SK-N-SH treated with all-trans-retinoic acid at 6 μM for 48 hours (cell line): ENCODE results near the gene OR2A12.

Experiments used
- CSDC2 ChIP-seq: fragments of 250-450 bp; sonication (Bioruptor Pico); IDR thresholded peaks from 2 replicates; pipeline ENCODE4 v1.5.0; 2020; ENCODE audit warnings: mild to moderate bottlenecking, moderate library complexity
- ZC3H10 ChIP-seq: fragments of 250-450 bp; sonication (Bioruptor Pico); IDR thresholded peaks from 2 replicates; pipeline ENCODE4 v1.5.1; 2021; ENCODE audit warnings: mild to moderate bottlenecking, moderate library complexity
- ZFP30 ChIP-seq: fragments of 450-650 bp; formaldehyde crosslinking; IDR thresholded peaks from 2 replicates; pipeline ENCODE4 v1.5.0; 2022; ENCODE audit warnings: mild to moderate bottlenecking, moderate library complexity
- TF ChIP-seq, protein P1 (sequence below): fragments of 250-450 bp; sonication (Bioruptor Pico); IDR thresholded peaks from 2 replicates; pipeline ENCODE4 v1.5.1; 2021; ENCODE audit warnings: mild to moderate bottlenecking, moderate library complexity

GRCh38 chr7:144118341-144118740 lies 32.3 kb downstream of the OR2A12 start:
- TF ChIP-seq, protein P1, sequence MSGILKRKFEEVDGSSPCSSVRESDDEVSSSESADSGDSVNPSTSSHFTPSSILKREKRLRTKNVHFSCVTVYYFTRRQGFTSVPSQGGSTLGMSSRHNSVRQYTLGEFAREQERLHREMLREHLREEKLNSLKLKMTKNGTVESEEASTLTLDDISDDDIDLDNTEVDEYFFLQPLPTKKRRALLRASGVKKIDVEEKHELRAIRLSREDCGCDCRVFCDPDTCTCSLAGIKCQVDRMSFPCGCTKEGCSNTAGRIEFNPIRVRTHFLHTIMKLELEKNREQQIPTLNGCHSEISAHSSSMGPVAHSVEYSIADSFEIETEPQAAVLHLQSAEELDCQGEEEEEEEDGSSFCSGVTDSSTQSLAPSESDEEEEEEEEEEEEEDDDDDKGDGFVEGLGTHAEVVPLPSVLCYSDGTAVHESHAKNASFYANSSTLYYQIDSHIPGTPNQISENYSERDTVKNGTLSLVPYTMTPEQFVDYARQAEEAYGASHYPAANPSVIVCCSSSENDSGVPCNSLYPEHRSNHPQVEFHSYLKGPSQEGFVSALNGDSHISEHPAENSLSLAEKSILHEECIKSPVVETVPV (CRISPR knock-in tag): no peak
- TF ChIP-seq ZC3H10 (CRISPR knock-in tag) (no peak), CSDC2 (no peak), ZFP30 (CRISPR knock-in tag) (no peak)
